M059J (cell line): ENCODE data around the gene MZB1. TPM values are rescaled to one million over a fixed set of nuclear protein-coding genes. Genes with fewer than 3 reads are reported as not detected.

Source experiments
- total RNA-seq: library from RNA; depleted of rRNA; stranded (reverse); fragments of >200 nt; shearing (Covaris generic); gene quantifications from 2 replicates; pipeline ENCODE4 v1.2.3, GENCODE V29; 2014; rRNA removed

Gene MZB1
- total RNA-seq, 1 experiment from 2014 or later: not detected

Other genes with a start within 250 kb of the MZB1 start
- 50.8 and 61.5 TPM in 2 replicates for gene SIL1, start 191.5 kb downstream of the MZB1 start, total RNA-seq
- gene MATR3, start 96.2 kb downstream of the MZB1 start, total RNA-seq: 144 and 237 TPM in 2 replicates
- gene PAIP2, start 48.1 kb downstream of the MZB1 start, total RNA-seq: 66.6 and 67.8 TPM in 2 replicates
- gene SLC23A1, start 6.6 kb downstream of the MZB1 start, total RNA-seq: not detected in 2 replicates
- gene PROB1, start 5.2 kb upstream of the MZB1 start, total RNA-seq: 0.15 and 0.81 TPM in 2 replicates
- 6.3 and 12.5 TPM in 2 replicates for gene SPATA24, start 14.2 kb upstream of the MZB1 start, total RNA-seq
- 12.1 and 16.0 TPM in 2 replicates for gene DNAJC18, start 49.6 kb upstream of the MZB1 start, total RNA-seq
- 1.5 and 2.4 TPM in 2 replicates for gene ECSCR, start 72.8 kb upstream of the MZB1 start, total RNA-seq
- gene SMIM33, start 81.1 kb upstream of the MZB1 start, total RNA-seq: not detected in 2 replicates
- gene STING1, start 92.8 kb upstream of the MZB1 start, total RNA-seq: 29.3 and 35.2 TPM in 2 replicates
- 127 and 165 TPM in 2 replicates for gene UBE2D2, start 171.4 kb upstream of the MZB1 start, total RNA-seq